ENCODE data around the gene SCFD2. TPM values are rescaled to one million over a fixed set of nuclear protein-coding genes. Genes with fewer than 3 reads are reported as not detected.

The SCFD2 gene
- polyA plus RNA-seq, 2 of the 4 experiments (the other 2 are of a cell fraction): 7.6 to 10.8 TPM

GRCh38 chr4:52939325-52939724 is 426.5 kb downstream of the SCFD2 start:
- Histone ChIP-seq H3K9me3 (no peaks in the 10 kb centered on the region), H3K4me2 (no peak overlapping the region), H3K4me3 (no peak overlapping the region), H3K4me1 (no peaks in the 10 kb centered on the region), H3K27ac (no peak overlapping the region)
- CTCF ChIA-PET: no interaction called here
- POLR2A ChIA-PET: no interaction called here
- WGBS (ENCODE audit: missing lambda C conversion rate): 44% methylated on average over 1 of the region's 1 CpG
- ATAC-seq (no peak), FAIRE-seq (no peak), DNase-seq (ENCODE audit: low read depth in 1 of 2, low spot score in 1 of 2) (no peak)
- TF ChIP-seq KDM5A (IDR thresholded peaks at IDR 0.05): no peak
- TF ChIP-seq RFX5 (IDR thresholded peaks at IDR 0.05): no peak
- TF ChIP-seq SREBF2 (IDR thresholded peaks at IDR 0.05): no peak
- no peak for TF ChIP-seq CEBPB (IDR thresholded peaks at IDR 0.05)
- no peak for TF ChIP-seq ZFP36 (IDR thresholded peaks at IDR 0.05; ENCODE audit: borderline replicate concordance, partially characterized antibody)
- no peak for TF ChIP-seq JUNB (IDR thresholded peaks at IDR 0.05)
- no peak for TF ChIP-seq NR3C1 (IDR thresholded peaks at IDR 0.05)
- no peak for TF ChIP-seq KDM1A (IDR thresholded peaks at IDR 0.05; ENCODE audit: low read depth)
- no peak for TF ChIP-seq JUN (IDR thresholded peaks at IDR 0.05)
- no peak for TF ChIP-seq PBX3 (IDR thresholded peaks at IDR 0.05)
- no peak for TF ChIP-seq USF2 (IDR thresholded peaks at IDR 0.05)
- TF ChIP-seq REST (IDR thresholded peaks at IDR 0.05): no peak
- TF ChIP-seq PHF8 (IDR thresholded peaks at IDR 0.05; ENCODE audit: borderline replicate concordance, low read depth): no peak
- TF ChIP-seq RARB (CRISPR knock-in tag; IDR thresholded peaks at IDR 0.05): no peak
- TF ChIP-seq RCOR1 (IDR thresholded peaks at IDR 0.05; ENCODE audit: low read depth, low read length): no peak
- no peak for TF ChIP-seq HOXB13 (CRISPR knock-in tag; IDR thresholded peaks at IDR 0.05; ENCODE audit: low read depth)
- no peak for TF ChIP-seq POLR2A (IDR thresholded peaks at IDR 0.05; ENCODE audit: low read length)
- no peak for TF ChIP-seq EP300 (IDR thresholded peaks at IDR 0.05)

GRCh38 chr4:52937829-52938228 is 428.0 kb downstream of the SCFD2 start:
- H3K27ac ChIP-seq: no peak overlapping the region
- TF ChIP-seq FOSB (CRISPR knock-in tag; IDR thresholded peaks at IDR 0.05) (no peak), CHD4 (IDR thresholded peaks at IDR 0.05; ENCODE audit: borderline replicate concordance) (no peak), JUNB (IDR thresholded peaks at IDR 0.05) (no peak), EHF (CRISPR knock-in tag; IDR thresholded peaks at IDR 0.05) (no peak), KDM5A (IDR thresholded peaks at IDR 0.05) (no peak), NR3C1 (IDR thresholded peaks at IDR 0.05) (no peak), SREBF2 (IDR thresholded peaks at IDR 0.05) (no peak), KDM1A (IDR thresholded peaks at IDR 0.05; ENCODE audit: low read depth) (no peak), POLR2AphosphoS2 (conservative IDR thresholded peaks at IDR 0.05; ENCODE audit: low read length) (no peak), HEYL (CRISPR knock-in tag; IDR thresholded peaks at IDR 0.05) (no peak), ZFP36 (IDR thresholded peaks at IDR 0.05; ENCODE audit: borderline replicate concordance, partially characterized antibody) (no peak), RCOR1 (IDR thresholded peaks at IDR 0.05; ENCODE audit: low read depth, low read length) (no peak), MAZ (IDR thresholded peaks at IDR 0.05; ENCODE audit: borderline replicate concordance, low read depth, low read length) (no peak), EP300 (IDR thresholded peaks at IDR 0.05) (no peak), MYC (IDR thresholded peaks at IDR 0.05; ENCODE audit: borderline replicate concordance, low read length) (no peak)
- H3K9me3 ChIP-seq: no peaks in the 10 kb centered on the region
- no peak overlapping the region for H3K4me3 ChIP-seq
- ChIA-PET CTCF (interaction anchor here (0.7 kb wide), 1 partner anchor 24 kb away, joined by 3 read pairs; no protein-coding TSS in a partner anchor), POLR2A (no interaction called here)
- H3K4me2 ChIP-seq: no peak overlapping the region
- no peak for FAIRE-seq
- no peak for ATAC-seq
- WGBS (ENCODE audit: missing lambda C conversion rate): 34% methylated on average over 1 of the region's 1 CpG
- no peaks in the 10 kb centered on the region for H3K4me1 ChIP-seq
- DNase-seq (ENCODE audit: low read depth in 1 of 2, low spot score in 1 of 2): no peak
